ENCODE data around the gene IQCK. TPM values are rescaled to one million over a fixed set of nuclear protein-coding genes. Genes with fewer than 3 reads are reported as not detected.
A peak's percentile ranks its signal among the peaks of the same experiment; 100 is the strongest.

Gene IQCK
- total and polyA plus RNA-seq, 3 donors from 2014 or later: 77.8 to 102 (median 91.3) TPM

DNA sequence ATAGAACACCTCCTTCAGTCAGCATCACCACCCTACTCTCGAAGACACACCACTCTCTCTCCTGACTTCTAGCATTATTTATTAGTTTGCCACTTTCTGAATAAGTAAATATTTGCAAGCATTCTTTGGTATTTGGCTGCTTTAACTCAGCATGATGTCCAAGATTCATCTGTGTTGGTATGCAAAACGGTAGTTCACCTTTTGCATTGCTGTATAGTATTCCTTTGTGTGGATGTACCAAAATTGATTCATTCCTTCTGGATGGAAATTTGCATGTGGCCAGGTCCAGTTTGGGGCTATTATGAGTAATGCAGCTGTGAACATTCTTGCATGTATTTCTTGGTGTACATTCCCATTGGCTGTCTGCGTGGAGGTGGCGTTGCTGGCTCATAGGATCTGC lies 32.9 kb upstream of the IQCK start:
- TF ChIP-seq, protein P1, sequence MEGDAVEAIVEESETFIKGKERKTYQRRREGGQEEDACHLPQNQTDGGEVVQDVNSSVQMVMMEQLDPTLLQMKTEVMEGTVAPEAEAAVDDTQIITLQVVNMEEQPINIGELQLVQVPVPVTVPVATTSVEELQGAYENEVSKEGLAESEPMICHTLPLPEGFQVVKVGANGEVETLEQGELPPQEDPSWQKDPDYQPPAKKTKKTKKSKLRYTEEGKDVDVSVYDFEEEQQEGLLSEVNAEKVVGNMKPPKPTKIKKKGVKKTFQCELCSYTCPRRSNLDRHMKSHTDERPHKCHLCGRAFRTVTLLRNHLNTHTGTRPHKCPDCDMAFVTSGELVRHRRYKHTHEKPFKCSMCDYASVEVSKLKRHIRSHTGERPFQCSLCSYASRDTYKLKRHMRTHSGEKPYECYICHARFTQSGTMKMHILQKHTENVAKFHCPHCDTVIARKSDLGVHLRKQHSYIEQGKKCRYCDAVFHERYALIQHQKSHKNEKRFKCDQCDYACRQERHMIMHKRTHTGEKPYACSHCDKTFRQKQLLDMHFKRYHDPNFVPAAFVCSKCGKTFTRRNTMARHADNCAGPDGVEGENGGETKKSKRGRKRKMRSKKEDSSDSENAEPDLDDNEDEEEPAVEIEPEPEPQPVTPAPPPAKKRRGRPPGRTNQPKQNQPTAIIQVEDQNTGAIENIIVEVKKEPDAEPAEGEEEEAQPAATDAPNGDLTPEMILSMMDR (IDR thresholded peaks at IDR 0.05): no peak
- no peak for TF ChIP-seq POLR2A (IDR thresholded peaks at IDR 0.05)
- no peaks in the 10 kb centered on the region for H3K36me3 ChIP-seq (ENCODE audit: low read depth, missing control alignments)
- H3K4me3 ChIP-seq: no peak overlapping the region
- no peaks in the 10 kb centered on the region for H3K9me3 ChIP-seq
- H3K27me3 ChIP-seq: no peaks in the 10 kb centered on the region
- H3K27ac ChIP-seq: no peak overlapping the region
- intact Hi-C loops (cut with DNase I; ENCODE audit: low total_unique reads): no loop called here
- peaks cover 15% of the 10 kb centered on the region for H3K4me1 ChIP-seq
- 94 to 97% methylated on average over 4 of the region's 4 CpGs for WGBS, 2 donors
- no peak for DNase-seq

DNA sequence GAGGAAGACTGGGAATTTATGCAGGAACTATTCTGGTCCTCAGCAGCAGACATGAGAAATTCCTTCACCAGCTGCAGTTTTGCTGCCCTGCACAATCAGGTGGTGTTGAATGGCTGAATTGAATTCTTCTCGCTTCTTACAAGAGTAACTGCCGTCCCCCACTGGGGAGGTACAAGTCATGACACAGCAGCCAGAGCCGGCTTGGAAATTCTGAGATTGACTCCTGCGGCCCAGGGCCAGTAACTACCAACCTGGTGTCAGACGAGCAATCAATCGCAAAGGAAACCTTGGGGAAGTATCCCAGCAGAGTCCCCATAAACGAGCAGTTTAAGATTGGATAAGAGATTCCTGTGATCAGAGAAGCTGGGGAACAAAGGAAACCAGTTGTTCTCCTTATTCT lies 30.8 kb upstream of the IQCK start:
- no peaks in the 10 kb centered on the region for H3K27me3 ChIP-seq
- no peak for DNase-seq
- TF ChIP-seq POLR2A (IDR thresholded peaks at IDR 0.05): no peak
- peak overlapping the region in 1 of 2 donors; percentile 24 for H3K27ac ChIP-seq
- no peak overlapping the region for H3K4me3 ChIP-seq
- intact Hi-C loops (cut with DNase I; ENCODE audit: low total_unique reads): no loop called here
- H3K36me3 ChIP-seq (ENCODE audit: low read depth, missing control alignments): no peaks in the 10 kb centered on the region
- 69 to 83% methylated on average over 7 of the region's 7 CpGs for whole genome bisulfite sequencing, 2 donors
- peaks cover 32% of the 10 kb centered on the region for H3K4me1 ChIP-seq
- H3K9me3 ChIP-seq: no peaks in the 10 kb centered on the region

- no peaks in the 10 kb centered on the region for H3K36me3 ChIP-seq (ENCODE audit: low read depth, missing control alignments)
- no peaks in the 10 kb centered on the region for H3K27me3 ChIP-seq
- 88 to 91% methylated on average over 15 to 18 of the region's 18 CpGs for WGBS, 2 donors
- H3K4me1 ChIP-seq: peaks cover 32% of the 10 kb centered on the region
- DNase-seq: no peak
- peak overlapping the region in 1 of 2 donors; percentile 43 for H3K27ac ChIP-seq
- H3K4me3 ChIP-seq: no peak overlapping the region
- intact Hi-C loops (cut with DNase I; ENCODE audit: low total_unique reads): no loop called here
- TF ChIP-seq POLR2A (IDR thresholded peaks at IDR 0.05): no peak
- TF ChIP-seq, protein P1 (IDR thresholded peaks at IDR 0.05): no peak
- H3K9me3 ChIP-seq: no peaks in the 10 kb centered on the region
Measured at GRCh38 chr16:19688396-19689024, 29.6 kb upstream of the IQCK start.

DNA sequence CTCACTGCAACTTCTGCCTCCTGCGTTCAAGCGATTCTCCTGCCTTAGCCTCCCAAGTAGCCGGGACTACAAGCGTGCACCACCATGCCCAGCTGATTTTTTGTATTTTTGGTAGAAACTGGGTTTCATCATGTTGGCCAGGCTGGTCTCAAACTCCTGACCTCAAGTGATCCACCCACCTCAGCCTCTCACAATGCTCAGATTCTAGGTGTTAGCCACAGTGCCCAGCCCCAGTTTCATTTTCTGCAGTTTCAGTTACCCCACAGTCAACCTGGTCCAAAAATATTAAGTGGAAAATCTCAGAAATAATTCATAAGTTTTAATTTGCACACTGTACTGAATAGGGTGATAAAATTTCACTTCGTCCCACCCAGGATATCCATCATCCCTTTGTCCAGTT lies 28.7 kb upstream of the IQCK start:
- 92 to 99% methylated on average over 5 of the region's 5 CpGs for WGBS, 2 donors
- TF ChIP-seq, protein P1 (IDR thresholded peaks at IDR 0.05): no peak
- no peak for TF ChIP-seq POLR2A (IDR thresholded peaks at IDR 0.05)
- Histone ChIP-seq H3K27ac (peak overlapping the region; percentile 77 to 92), H3K9me3 (no peaks in the 10 kb centered on the region), H3K4me1 (peaks cover 32% of the 10 kb centered on the region), H3K36me3 (ENCODE audit: low read depth, missing control alignments) (no peaks in the 10 kb centered on the region), H3K4me3 (no peak overlapping the region), H3K27me3 (no peaks in the 10 kb centered on the region)
- intact Hi-C loops (cut with DNase I; ENCODE audit: low total_unique reads): no loop called here
- DNase-seq: no peak

GRCh38 chr16:19690196-19690595 lies 27.9 kb upstream of the IQCK start:
- H3K27me3 ChIP-seq: no peaks in the 10 kb centered on the region
- peak overlapping the region; percentile 77 to 92 for H3K27ac ChIP-seq
- WGBS, 2 donors: 40 to 61% methylated on average over 4 of the region's 4 CpGs
- H3K4me1 ChIP-seq: peaks cover 32% of the 10 kb centered on the region
- TF ChIP-seq POLR2A (IDR thresholded peaks at IDR 0.05): no peak
- TF ChIP-seq, protein P1 (IDR thresholded peaks at IDR 0.05): no peak
- H3K4me3 ChIP-seq: no peak overlapping the region
- peak; percentile 85 for DNase-seq
- intact Hi-C loops (cut with DNase I; ENCODE audit: low total_unique reads): loop anchor here (10.0 kb wide), 1 partner anchor 45 kb away; no protein-coding TSS in a partner anchor
- H3K36me3 ChIP-seq (ENCODE audit: low read depth, missing control alignments): no peaks in the 10 kb centered on the region
- no peaks in the 10 kb centered on the region for H3K9me3 ChIP-seq

All from testis (tissue), 3 donors.